BE2C (cell line): ENCODE data around the gene HCFC1.
A peak's percentile ranks its signal among the peaks of the same experiment; 100 is the strongest.
"Not testable (repeated sequence)": the region's sequence is repeated elsewhere in the genome, so short reads cannot be mapped to it uniquely, and the experiment has no call there.

ENCODE experiments used
- DNase-seq: peaks from one replicate; pipeline ENCODE4 v3.0.0-alpha.2; 2020
- H3K27me3 ChIP-seq: fragments of 250-450 bp; sonication (Bioruptor Pico); 2 replicates; pipeline ENCODE4 v1.5.1; 2020; ENCODE audit warnings: mild to moderate bottlenecking
- H3K36me3 ChIP-seq: fragments of 250-450 bp; sonication (Bioruptor Pico); 2 replicates; pipeline ENCODE4 v1.5.1; 2020; ENCODE audit warnings: mild to moderate bottlenecking
- H3K4me1 ChIP-seq: fragments of 250-450 bp; sonication (Bioruptor Pico); 2 replicates; pipeline ENCODE4 v1.5.1; 2020
- H3K4me3 ChIP-seq: 2 replicates; pipeline ENCODE4 v1.5.1; 2011; ENCODE audit warnings: low read depth, low read length
- H3K9me3 ChIP-seq: fragments of 250-450 bp; sonication (Bioruptor Pico); 2 replicates; pipeline ENCODE4 v1.5.1; 2020
- TF ChIP-seq, protein P1 (sequence below): IDR thresholded peaks from 2 replicates; pipeline ENCODE4 v1.5.1; 2012; ENCODE audit warnings: mild to moderate bottlenecking, low read depth, low read length

Gene HCFC1

DNA sequence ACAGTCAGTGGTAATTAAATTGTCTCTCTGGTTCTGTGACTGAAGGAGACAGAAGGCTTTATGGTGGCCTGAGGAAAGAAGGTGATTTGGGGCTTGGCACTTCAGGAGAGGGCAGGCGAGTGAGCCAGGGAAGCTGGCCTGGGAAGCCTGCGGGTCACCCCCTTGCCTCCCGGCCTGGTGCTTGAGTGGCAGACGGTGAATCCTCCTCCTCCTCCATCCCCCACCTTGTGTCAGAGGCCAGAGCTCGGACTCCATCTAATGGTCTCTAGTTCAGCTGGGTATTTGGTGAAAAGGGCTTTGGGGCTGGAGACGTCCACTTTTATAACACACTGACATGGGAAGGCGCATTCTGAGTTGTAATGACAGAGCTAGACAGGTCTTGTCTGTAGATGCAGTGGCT, 9.6 kb upstream of the HCFC1 start:
- Histone ChIP-seq H3K9me3 (no peaks in the 10 kb centered on the region), H3K4me3 (no peak overlapping the region), H3K36me3 (no peaks in the 10 kb centered on the region), H3K4me1 (no peaks in the 10 kb centered on the region), H3K27me3 (no peaks in the 10 kb centered on the region)
- TF ChIP-seq, protein P1, sequence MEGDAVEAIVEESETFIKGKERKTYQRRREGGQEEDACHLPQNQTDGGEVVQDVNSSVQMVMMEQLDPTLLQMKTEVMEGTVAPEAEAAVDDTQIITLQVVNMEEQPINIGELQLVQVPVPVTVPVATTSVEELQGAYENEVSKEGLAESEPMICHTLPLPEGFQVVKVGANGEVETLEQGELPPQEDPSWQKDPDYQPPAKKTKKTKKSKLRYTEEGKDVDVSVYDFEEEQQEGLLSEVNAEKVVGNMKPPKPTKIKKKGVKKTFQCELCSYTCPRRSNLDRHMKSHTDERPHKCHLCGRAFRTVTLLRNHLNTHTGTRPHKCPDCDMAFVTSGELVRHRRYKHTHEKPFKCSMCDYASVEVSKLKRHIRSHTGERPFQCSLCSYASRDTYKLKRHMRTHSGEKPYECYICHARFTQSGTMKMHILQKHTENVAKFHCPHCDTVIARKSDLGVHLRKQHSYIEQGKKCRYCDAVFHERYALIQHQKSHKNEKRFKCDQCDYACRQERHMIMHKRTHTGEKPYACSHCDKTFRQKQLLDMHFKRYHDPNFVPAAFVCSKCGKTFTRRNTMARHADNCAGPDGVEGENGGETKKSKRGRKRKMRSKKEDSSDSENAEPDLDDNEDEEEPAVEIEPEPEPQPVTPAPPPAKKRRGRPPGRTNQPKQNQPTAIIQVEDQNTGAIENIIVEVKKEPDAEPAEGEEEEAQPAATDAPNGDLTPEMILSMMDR: no peak
- DNase-seq: no peak

DNA sequence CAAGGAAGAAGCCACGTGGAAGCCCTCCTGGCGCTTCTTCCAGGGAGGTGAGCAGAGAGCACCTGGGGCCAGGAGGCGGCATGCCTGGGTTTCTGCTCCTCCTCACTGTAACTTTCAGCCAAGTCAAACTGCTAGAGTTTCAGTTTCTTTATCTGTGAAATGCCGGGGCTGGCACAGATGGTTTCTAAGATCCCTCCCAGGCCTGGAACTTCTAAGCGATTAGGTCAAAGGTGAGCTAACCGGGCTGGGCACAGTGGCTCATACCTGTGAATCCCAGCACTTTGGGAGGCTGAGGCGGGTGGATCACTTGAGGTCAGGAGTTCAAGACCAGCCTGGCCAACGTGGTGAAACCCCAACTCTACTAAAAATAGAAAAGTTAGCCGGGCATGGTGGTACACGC, 8.8 kb upstream of the HCFC1 start:
- not testable (repeated sequence) for DNase-seq, H3K36me3 ChIP-seq, H3K4me3 ChIP-seq, H3K9me3 ChIP-seq, H3K27me3 ChIP-seq, H3K4me1 ChIP-seq

DNA sequence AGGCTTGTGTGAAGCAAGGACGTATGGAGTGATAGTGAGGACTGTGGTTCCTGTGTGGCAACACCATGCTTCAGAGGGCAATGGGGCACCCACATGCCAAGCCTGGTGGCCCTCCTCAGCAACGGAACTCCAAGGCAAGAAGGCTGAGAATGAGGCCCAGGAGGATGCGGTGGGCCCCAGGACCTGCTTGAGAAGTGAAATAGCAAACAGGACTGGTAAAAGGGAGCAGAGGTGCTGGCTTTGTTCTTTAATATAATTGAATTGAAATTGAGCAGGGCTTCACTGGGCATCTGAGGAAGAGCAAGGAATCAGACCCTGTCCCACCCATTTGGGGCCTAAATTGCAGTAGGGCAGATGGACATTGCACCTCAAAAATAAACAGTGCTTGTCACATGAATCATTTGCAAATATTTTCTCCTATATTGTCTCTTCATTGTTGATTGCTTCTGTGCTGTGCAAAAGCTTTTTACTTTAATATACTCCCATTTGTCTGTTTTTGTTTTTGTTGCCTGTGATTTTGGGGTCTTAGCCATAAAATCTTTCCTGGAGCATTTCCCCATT, 3.2 kb upstream of the HCFC1 start:
- TF ChIP-seq, protein P1: no peak
- Histone ChIP-seq H3K36me3 (peaks cover 9% of the 10 kb centered on the region), H3K4me3 (no peak overlapping the region), H3K4me1 (peaks cover 7% of the 10 kb centered on the region), H3K27me3 (no peaks in the 10 kb centered on the region), H3K9me3 (no peaks in the 10 kb centered on the region)
- no peak for DNase-seq

DNA sequence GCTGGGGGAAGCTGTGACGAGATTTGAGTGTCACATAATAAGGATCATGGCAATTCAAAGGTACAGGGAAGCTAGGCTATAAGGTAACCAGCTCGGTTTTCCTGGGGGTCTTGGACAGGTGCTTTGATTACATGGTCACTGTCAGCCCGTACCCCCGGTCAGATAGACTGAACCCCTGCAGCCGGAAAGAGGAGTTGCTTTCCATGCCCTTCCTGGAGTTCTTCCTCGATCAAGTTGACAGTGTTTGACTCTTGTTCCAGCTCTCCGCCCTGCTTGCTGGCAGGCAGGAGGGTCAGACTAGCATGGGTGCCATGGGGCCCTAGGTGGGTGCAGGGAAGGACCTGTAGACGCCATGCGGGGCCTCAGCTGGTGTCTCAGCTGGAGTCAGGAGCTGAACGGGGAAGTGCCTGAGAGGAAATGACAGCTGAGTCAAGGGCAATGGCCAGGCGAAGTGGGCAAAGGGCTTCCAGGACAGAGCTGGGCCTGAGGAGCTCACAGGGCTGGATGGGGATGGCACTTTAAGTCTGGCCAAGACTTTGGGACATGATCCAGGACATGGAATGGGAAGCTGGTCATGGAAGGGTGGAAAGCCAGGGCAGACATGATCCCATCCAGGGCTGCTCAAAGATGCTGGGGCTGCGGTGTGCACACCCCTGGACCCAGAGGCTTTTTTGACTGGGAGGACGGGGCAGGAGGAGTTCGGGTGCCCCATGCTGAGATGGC, 2.5 kb upstream of the HCFC1 start:
- H3K4me1 ChIP-seq: peaks cover 7% of the 10 kb centered on the region
- no peak overlapping the region; the same call in 1 of the 2 replicates for H3K4me3 ChIP-seq
- H3K27me3 ChIP-seq: no peaks in the 10 kb centered on the region
- DNase-seq: no peak
- no peaks in the 10 kb centered on the region for H3K9me3 ChIP-seq
- TF ChIP-seq, protein P1: no peak
- peaks cover 9% of the 10 kb centered on the region for H3K36me3 ChIP-seq

DNA sequence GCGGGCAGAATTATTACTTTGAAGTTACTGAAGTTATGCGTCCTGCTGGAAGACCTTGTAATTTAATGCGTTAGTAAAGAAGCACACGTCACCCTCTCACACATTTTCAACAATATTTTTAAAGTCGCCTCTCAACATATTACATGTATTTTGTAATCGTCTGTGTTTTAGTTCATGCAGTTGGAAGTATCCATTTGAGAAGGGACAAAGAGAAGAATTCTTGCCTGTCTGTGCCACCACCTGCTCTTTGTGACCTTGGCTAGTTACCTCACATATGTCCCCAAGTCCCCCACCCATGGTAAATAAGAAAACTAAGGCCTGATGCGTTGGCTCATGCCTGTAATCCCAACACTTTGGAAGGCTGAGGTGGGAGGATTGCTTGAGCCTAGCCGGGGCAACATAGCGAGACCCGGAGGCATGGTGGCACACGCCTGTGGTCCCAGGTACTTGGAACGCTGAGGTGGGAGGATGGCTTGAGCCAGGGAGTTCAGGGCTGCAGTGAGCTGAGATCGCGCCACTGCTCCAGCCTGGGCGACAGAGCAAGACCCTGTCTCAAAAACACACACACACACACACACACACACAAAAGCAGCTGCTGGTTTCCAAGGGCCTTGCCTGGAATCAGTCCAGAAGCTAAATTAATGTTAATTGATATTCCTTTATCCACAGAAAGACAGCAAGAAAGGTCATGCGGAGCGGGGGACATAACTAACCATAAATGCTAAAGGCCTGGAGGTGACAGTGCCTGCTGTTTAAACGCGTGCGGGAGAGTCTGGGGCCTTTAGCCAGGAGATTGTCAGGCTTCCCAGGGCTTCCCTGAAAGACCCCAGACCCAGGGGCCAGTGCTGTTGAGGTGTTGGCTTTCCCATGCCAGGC, 1.7 kb upstream of the HCFC1 start:
- peak; percentile 54 for DNase-seq
- H3K4me3 ChIP-seq: peak overlapping the region; percentile 56
- H3K9me3 ChIP-seq: no peaks in the 10 kb centered on the region
- no peaks in the 10 kb centered on the region for H3K27me3 ChIP-seq
- TF ChIP-seq, protein P1: no peak
- H3K36me3 ChIP-seq: peaks cover 14% of the 10 kb centered on the region
- peaks cover 7% of the 10 kb centered on the region for H3K4me1 ChIP-seq

DNA sequence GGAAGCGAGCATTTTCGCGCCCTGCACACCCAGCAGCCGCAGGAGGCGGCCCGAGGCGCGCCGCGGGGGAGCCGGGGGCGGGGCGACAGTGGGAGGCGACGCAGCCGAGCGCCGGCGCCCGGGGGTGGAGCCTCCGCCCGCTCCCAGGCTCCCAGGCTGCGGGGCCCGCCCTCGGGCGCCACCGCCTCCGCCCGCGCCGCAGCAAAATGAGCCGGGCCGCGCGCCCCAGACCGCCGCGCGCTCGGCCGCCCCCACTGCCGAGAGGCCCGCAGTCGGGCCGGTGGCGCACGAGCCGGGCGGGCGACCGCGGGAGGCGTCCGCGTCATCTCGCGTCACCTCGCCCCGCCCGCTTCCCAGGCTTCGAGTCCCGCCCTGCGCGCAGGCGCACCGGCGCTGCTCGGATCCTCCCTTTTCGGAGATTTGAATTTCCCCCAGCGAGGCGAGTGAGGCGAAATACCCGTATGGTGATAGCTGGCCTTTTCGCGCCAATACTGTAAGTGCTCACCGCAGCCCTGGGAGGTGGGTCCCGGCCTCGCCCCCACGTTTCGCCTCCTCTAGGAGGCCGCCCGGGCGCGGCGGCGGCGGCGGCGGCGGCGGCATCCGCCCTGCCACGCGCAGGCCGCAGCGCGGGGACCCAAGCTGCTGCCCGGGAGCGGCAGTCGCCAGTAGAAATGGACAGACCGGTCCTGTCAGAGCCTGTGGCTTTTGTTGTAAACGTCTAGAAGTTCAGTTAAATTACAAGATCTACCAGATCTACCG, 929 bp upstream of the HCFC1 start, which contains the start of gene TMEM187:
TMEM187 (plus strand) TSS at position 387 of the 759 bp plus-strand sequence. CDS start 9,309 bp downstream, outside the sequence.
- TF ChIP-seq, protein P1: no peak
- H3K9me3 ChIP-seq: no peaks in the 10 kb centered on the region
- DNase-seq: peak; percentile 92
- H3K4me1 ChIP-seq: peaks cover 7% of the 10 kb centered on the region
- H3K36me3 ChIP-seq: peaks cover 23% of the 10 kb centered on the region
- no peaks in the 10 kb centered on the region for H3K27me3 ChIP-seq
- peak within 1 kb of the TSS; percentile 93 for H3K4me3 ChIP-seq
